ENCODE data around the gene ATP6V1D. TPM values are rescaled to one million over a fixed set of nuclear protein-coding genes. Genes with fewer than 3 reads are reported as not detected.

Gene ATP6V1D
- total RNA-seq, 1 donor from 2014 or later, result 105 TPM

DNA sequence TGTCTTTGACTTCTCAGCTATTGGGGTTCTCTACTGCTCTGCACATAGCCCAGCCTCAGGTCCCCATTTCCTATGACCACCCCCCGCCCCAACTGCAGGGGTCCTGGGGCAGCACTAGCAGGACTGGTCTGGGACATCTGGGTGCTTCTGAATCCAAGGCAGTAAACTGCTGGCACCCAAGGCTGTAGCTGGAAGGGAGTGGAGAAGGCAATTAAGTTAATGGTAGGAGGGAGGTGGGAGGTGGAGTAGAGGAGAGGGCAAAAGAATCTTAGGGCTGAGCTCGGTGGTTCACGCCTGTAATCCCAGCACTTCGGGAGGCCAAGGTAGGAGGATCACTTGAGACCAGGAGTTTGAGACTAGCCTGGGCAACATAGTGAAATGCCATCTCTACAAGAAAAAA lies 40.8 kb upstream of the ATP6V1D start:
- Histone ChIP-seq H3K9me3 (ENCODE audit: insufficient read depth, low read depth, low read length) (no peaks in the 10 kb centered on the region), H3K4me2 (ENCODE audit: low read length) (no peak overlapping the region), H2AFZ (ENCODE audit: low read depth, low read length) (no peak overlapping the region), H4K20me1 (ENCODE audit: insufficient read depth, low read length) (no peaks in the 10 kb centered on the region), H3K4me3 (ENCODE audit: insufficient read depth, low read depth, low read length) (no peak overlapping the region), H3K36me3 (ENCODE audit: insufficient read depth, low read length) (no peaks in the 10 kb centered on the region), H3K4me1 (ENCODE audit: insufficient read depth, low read length) (no peaks in the 10 kb centered on the region), H3K27me3 (ENCODE audit: insufficient read depth, low read length) (no peaks in the 10 kb centered on the region), H3K79me2 (ENCODE audit: insufficient read depth, low read length) (no peaks in the 10 kb centered on the region), H3K9ac (ENCODE audit: low read length) (no peak overlapping the region), H3K27ac (ENCODE audit: low read depth, low read length) (no peak overlapping the region)
- Mint-ChIP-seq H3K4me1 (ENCODE audit: low read depth, unreplicated experiment) (peaks cover 8% of the 10 kb centered on the region), H3K4me3 (ENCODE audit: unreplicated experiment) (no peak overlapping the region), H3K9me3 (ENCODE audit: unreplicated experiment) (no peaks in the 10 kb centered on the region), H3K27me3 (ENCODE audit: low read depth, unreplicated experiment) (peaks cover 18% of the 10 kb centered on the region), H3K27ac (ENCODE audit: unreplicated experiment) (no peak overlapping the region), H3K36me3 (ENCODE audit: low read depth, unreplicated experiment) (no peaks in the 10 kb centered on the region)
- TF ChIP-seq, protein P1, sequence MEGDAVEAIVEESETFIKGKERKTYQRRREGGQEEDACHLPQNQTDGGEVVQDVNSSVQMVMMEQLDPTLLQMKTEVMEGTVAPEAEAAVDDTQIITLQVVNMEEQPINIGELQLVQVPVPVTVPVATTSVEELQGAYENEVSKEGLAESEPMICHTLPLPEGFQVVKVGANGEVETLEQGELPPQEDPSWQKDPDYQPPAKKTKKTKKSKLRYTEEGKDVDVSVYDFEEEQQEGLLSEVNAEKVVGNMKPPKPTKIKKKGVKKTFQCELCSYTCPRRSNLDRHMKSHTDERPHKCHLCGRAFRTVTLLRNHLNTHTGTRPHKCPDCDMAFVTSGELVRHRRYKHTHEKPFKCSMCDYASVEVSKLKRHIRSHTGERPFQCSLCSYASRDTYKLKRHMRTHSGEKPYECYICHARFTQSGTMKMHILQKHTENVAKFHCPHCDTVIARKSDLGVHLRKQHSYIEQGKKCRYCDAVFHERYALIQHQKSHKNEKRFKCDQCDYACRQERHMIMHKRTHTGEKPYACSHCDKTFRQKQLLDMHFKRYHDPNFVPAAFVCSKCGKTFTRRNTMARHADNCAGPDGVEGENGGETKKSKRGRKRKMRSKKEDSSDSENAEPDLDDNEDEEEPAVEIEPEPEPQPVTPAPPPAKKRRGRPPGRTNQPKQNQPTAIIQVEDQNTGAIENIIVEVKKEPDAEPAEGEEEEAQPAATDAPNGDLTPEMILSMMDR (IDR thresholded peaks at IDR 0.05; ENCODE audit: insufficient read depth, low read depth, low read length), result no peak
- no peak for TF ChIP-seq EZH2 (IDR thresholded peaks at IDR 0.05; ENCODE audit: insufficient read depth, low read length)
- FAIRE-seq (no peak), DNase-seq (ENCODE audit: low read depth) (no peak)

DNA sequence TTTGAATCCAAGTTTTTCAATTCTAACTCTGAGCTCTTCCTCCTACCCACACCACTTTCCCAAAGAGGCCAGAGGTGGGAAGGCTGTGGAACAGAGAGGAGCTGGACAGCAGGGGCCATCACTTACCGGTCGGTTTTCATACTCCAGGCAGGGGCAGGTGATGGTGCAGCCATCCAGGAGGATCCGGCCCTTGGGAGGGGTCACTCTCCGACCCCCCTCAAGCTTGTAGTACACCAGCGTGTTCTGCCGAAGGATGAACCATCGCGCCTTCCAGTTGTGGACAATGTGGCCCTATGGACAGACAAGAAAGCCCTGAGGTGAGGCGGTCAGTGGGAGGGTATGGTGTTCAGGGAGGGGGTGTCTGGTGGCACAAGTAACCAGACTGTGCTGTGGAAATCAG lies 37.9 kb upstream of the ATP6V1D start:
- no peaks in the 10 kb centered on the region for H4K20me1 ChIP-seq (ENCODE audit: insufficient read depth, low read length)
- no peaks in the 10 kb centered on the region for H3K79me2 ChIP-seq (ENCODE audit: insufficient read depth, low read length)
- DNase-seq (ENCODE audit: low read depth) (no peak), FAIRE-seq (no peak)
- Mint-ChIP-seq H3K4me1 (ENCODE audit: low read depth, unreplicated experiment) (peaks cover 9% of the 10 kb centered on the region), H3K27ac (ENCODE audit: unreplicated experiment) (no peak overlapping the region), H3K27me3 (ENCODE audit: low read depth, unreplicated experiment) (peaks cover 18% of the 10 kb centered on the region), H3K4me3 (ENCODE audit: unreplicated experiment) (no peak overlapping the region), H3K36me3 (ENCODE audit: low read depth, unreplicated experiment) (no peaks in the 10 kb centered on the region), H3K9me3 (ENCODE audit: unreplicated experiment) (no peaks in the 10 kb centered on the region)
- no peak overlapping the region for H3K4me2 ChIP-seq (ENCODE audit: low read length)
- H3K9ac ChIP-seq (ENCODE audit: low read length), result no peak overlapping the region
- no peak overlapping the region for H3K4me3 ChIP-seq (ENCODE audit: insufficient read depth, low read depth, low read length)
- TF ChIP-seq, protein P1 (IDR thresholded peaks at IDR 0.05; ENCODE audit: insufficient read depth, low read depth, low read length), result no peak
- no peak for TF ChIP-seq EZH2 (IDR thresholded peaks at IDR 0.05; ENCODE audit: insufficient read depth, low read length)
- no peak overlapping the region for H3K27ac ChIP-seq (ENCODE audit: low read depth, low read length)
- H3K9me3 ChIP-seq (ENCODE audit: insufficient read depth, low read depth, low read length), result no peaks in the 10 kb centered on the region
- no peaks in the 10 kb centered on the region for H3K27me3 ChIP-seq (ENCODE audit: insufficient read depth, low read length)
- no peaks in the 10 kb centered on the region for H3K36me3 ChIP-seq (ENCODE audit: insufficient read depth, low read length)
- no peaks in the 10 kb centered on the region for H3K4me1 ChIP-seq (ENCODE audit: insufficient read depth, low read length)
- H2AFZ ChIP-seq (ENCODE audit: low read depth, low read length), result no peak overlapping the region

DNA sequence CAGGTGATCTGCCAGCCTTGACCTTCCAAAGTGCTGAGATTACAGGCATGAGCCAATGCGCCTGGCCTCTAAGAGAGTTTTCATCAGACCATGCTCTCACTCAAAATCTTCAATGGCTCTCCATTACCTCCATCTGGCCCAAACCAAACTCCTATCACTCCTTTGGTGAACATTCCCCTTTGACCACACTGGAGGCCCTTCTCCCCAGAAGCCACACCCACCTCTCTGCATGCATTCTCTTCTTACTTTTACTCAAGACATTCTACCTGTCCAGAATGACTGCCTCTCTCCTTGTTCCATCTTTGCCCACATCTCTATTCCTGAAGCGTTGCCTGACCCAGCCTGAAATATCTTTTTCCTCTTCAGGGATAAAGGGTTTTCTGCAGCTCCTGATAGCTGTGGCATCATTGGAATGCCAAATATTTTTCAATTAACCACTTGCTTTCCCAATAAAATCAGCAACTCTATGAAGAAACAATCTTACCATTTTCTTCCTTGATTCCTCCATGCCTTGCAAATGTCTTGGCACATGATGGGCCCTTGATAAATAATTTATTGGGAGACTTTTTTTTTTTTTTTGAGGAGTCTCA lies 36.9 kb upstream of the ATP6V1D start:
- H3K79me2 ChIP-seq (ENCODE audit: insufficient read depth, low read length), result no peaks in the 10 kb centered on the region
- peaks cover 1% of the 10 kb centered on the region for H3K36me3 Mint-ChIP-seq (ENCODE audit: low read depth, unreplicated experiment)
- H3K4me2 ChIP-seq (ENCODE audit: low read length), result no peak overlapping the region
- FAIRE-seq (no peak), DNase-seq (ENCODE audit: low read depth) (peak; percentile 39)
- no peaks in the 10 kb centered on the region for H3K9me3 ChIP-seq (ENCODE audit: insufficient read depth, low read depth, low read length)
- no peaks in the 10 kb centered on the region for H3K27me3 ChIP-seq (ENCODE audit: insufficient read depth, low read length)
- no peak overlapping the region for H3K4me3 ChIP-seq (ENCODE audit: insufficient read depth, low read depth, low read length)
- peaks cover 9% of the 10 kb centered on the region for H3K4me1 Mint-ChIP-seq (ENCODE audit: low read depth, unreplicated experiment)
- H3K4me3 Mint-ChIP-seq (ENCODE audit: unreplicated experiment), result no peak overlapping the region
- H4K20me1 ChIP-seq (ENCODE audit: insufficient read depth, low read length), result no peaks in the 10 kb centered on the region
- no peak overlapping the region for H3K9ac ChIP-seq (ENCODE audit: low read length)
- H3K27ac ChIP-seq (ENCODE audit: low read depth, low read length), result no peak overlapping the region
- TF ChIP-seq, protein P1 (IDR thresholded peaks at IDR 0.05; ENCODE audit: insufficient read depth, low read depth, low read length), result no peak
- TF ChIP-seq EZH2 (IDR thresholded peaks at IDR 0.05; ENCODE audit: insufficient read depth, low read length), result no peak
- H3K36me3 ChIP-seq (ENCODE audit: insufficient read depth, low read length), result no peaks in the 10 kb centered on the region
- H3K27ac Mint-ChIP-seq (ENCODE audit: unreplicated experiment), result no peak overlapping the region
- no peaks in the 10 kb centered on the region for H3K4me1 ChIP-seq (ENCODE audit: insufficient read depth, low read length)
- H3K27me3 Mint-ChIP-seq (ENCODE audit: low read depth, unreplicated experiment), result peaks cover 21% of the 10 kb centered on the region
- no peaks in the 10 kb centered on the region for H3K9me3 Mint-ChIP-seq (ENCODE audit: unreplicated experiment)
- no peak overlapping the region for H2AFZ ChIP-seq (ENCODE audit: low read depth, low read length)
